ENCODE measurements around the gene TSPAN4. TPM values are rescaled to one million over a fixed set of nuclear protein-coding genes. Genes with fewer than 3 reads are reported as not detected.

Gene TSPAN4
- total RNA-seq, 2 donors from 2014 or later = 2.1 to 3.0 TPM

DNA sequence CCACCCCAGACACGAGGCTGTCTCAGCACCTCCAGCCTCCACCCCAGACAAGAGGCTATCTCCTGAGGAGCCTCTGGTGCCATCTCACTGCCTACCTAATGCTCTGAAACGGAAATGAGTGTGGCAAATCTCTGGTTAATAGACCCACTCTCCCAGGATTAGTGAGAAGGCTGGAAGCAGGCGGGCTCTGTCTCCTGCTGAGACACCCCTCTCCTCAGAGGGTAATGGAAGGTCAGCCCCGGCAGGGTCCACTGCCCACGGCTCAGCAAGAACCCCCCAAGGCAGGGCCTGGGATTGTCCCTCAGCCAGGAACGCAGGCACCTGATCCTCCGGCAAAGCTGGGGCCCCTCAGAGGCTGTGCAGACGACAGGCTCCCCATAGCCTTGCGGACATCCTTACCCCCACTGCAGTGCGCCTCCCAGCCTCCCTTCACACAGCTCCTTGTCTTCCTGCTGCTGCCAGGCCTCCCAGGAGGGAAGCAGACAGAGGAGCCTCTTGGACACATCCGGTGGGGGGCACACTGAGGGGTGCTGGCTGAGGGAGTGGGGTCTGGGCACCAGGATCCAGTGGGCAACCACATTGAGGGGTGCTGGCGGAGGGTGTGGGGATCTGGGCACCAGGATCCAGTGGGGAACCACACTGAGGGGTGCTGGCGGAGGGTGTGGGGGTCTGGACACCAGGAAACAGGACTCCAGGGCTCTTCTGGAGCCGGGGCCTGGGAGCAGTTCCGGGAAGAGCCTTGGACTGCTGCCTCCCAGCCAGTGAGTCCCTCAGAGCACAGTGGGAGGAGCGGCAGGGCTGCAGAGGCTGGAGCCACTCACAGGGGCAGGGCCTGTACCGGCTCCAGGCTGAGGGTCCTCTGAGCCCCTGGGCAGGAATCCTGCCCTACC is 54.8 kb downstream of the TSPAN4 start:
- no peak for ATAC-seq
- no peaks in the 10 kb centered on the region for H3K27me3 Mint-ChIP-seq
- no peaks in the 10 kb centered on the region for H3K9me3 ChIP-seq (ENCODE audit: control insufficient read depth, low read length, poor library complexity, severe bottlenecking)
- no peak overlapping the region for H3K4me3 Mint-ChIP-seq
- no peak for DNase-seq
- peaks cover 6% of the 10 kb centered on the region for H3K36me3 Mint-ChIP-seq (ENCODE audit: low read depth)
- H3K4me1 Mint-ChIP-seq = peaks cover 3% of the 10 kb centered on the region
- no peak overlapping the region for H3K27ac Mint-ChIP-seq

DNA sequence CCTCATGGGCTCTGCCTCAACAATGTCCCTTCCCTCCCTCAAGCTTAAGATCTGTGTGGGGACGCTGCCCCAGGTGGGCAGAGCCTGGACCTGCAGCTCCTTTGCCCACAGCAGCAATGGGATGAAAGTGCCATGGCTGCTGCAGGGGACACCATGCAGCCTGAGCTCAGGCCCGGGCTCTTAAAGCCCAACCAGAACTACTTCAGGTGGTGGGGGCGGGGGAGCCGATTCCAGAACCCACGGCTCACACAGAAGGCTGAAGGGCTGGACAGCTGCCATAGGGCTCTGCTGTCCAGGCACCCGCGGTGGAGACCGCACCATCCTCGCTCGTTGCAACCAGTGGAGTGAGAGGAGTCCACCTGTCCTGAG is 55.5 kb downstream of the TSPAN4 start:
- peaks cover 3% of the 10 kb centered on the region for H3K4me1 Mint-ChIP-seq
- ATAC-seq (no peak), DNase-seq (no peak)
- no peak overlapping the region for H3K27ac Mint-ChIP-seq
- no peak overlapping the region for H3K4me3 Mint-ChIP-seq
- no peaks in the 10 kb centered on the region for H3K27me3 Mint-ChIP-seq
- H3K9me3 ChIP-seq (ENCODE audit: control insufficient read depth, low read length, poor library complexity, severe bottlenecking) = no peaks in the 10 kb centered on the region
- peaks cover 6% of the 10 kb centered on the region for H3K36me3 Mint-ChIP-seq (ENCODE audit: low read depth)

DNA sequence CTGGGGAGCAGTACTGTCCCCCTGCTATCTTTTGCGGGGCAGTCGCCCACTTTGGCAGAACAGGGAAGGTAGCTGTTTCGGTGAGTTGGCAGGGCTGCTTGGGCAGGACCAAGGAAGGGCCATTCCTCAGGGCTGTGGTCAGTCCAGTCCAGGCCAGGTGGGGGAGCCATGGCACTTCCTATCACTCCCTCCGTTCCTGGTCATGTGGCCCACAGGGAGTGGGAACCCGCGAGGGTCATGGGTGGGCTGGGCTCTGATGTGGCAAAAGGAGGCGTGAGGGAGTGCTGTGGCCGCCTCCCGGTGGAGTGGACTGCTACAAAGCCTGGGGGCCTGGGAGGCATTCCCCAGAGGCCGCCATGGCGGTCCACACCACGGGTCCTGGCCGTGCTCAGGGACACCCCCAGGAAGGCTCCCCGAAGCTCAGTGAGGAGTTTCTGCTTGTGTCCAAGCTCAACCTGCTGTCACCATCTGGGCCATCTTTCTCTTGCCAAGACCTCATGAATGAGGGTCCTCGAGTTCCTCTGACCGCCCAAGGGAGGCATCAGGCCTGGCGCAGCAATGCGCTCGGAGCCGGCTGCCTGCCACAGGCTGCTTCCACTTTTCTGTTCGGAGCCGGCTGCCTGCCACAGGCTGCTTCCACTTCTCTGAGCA is 56.0 kb downstream of the TSPAN4 start:
- DNase-seq (no peak), ATAC-seq (no peak)
- Mint-ChIP-seq H3K4me3 (no peak overlapping the region), H3K36me3 (ENCODE audit: low read depth) (peaks cover 6% of the 10 kb centered on the region), H3K27me3 (no peaks in the 10 kb centered on the region), H3K27ac (no peak overlapping the region), H3K4me1 (peaks cover 3% of the 10 kb centered on the region)
- no peaks in the 10 kb centered on the region for H3K9me3 ChIP-seq (ENCODE audit: control insufficient read depth, low read length, poor library complexity, severe bottlenecking)

DNA sequence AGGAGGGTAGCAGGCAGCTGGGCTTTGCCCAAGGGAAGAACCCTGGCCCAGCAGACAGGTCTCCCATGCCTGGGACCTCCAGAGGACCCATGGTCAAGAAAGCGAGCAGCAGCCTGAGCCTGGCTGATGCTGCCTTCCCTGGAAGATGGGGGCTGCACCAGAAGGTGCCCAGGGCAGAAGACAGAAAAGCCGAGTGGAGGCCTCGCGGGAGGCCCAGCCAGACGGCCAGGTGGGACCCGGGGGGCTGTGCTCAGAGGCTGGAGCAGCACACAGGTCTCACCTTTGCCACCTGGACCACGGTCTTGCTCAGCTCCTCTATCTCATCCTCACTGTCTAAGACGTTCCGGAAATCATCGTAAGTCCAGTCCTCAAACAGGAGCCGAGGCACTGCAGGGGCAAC is 57.1 kb downstream of the TSPAN4 start:
- ATAC-seq (no peak), DNase-seq (no peak)
- H3K4me1 Mint-ChIP-seq = peaks cover 3% of the 10 kb centered on the region
- H3K36me3 Mint-ChIP-seq (ENCODE audit: low read depth) = peaks cover 6% of the 10 kb centered on the region
- no peaks in the 10 kb centered on the region for H3K9me3 ChIP-seq (ENCODE audit: control insufficient read depth, low read length, poor library complexity, severe bottlenecking)
- no peak overlapping the region for H3K4me3 Mint-ChIP-seq
- no peak overlapping the region for H3K27ac Mint-ChIP-seq
- H3K27me3 Mint-ChIP-seq = no peaks in the 10 kb centered on the region

DNA sequence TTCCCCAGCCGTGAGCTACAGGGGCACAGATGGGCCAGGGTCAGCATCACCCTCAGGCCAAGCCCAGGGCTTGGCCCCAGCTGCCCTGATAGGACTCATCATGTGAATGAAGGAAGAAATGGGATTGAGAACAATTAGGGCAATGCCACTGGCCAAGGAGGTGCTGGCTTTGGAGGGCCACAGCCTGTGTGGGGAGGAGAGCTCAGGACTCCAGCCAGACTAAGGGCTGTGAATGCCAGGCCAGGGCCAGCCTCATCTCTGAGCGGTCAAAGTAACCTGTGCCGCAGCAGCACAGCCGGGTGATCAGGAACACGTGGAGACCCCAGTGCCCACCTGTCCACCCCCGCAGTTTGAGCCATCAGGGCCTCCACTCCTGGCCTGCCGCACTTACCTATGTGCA is 57.9 kb downstream of the TSPAN4 start:
- Mint-ChIP-seq H3K36me3 (ENCODE audit: low read depth) (peaks cover 6% of the 10 kb centered on the region), H3K27me3 (no peaks in the 10 kb centered on the region), H3K4me1 (peaks cover 3% of the 10 kb centered on the region), H3K27ac (no peak overlapping the region), H3K4me3 (no peak overlapping the region)
- ATAC-seq = no peak
- no peak for DNase-seq
- no peaks in the 10 kb centered on the region for H3K9me3 ChIP-seq (ENCODE audit: control insufficient read depth, low read length, poor library complexity, severe bottlenecking)

DNA sequence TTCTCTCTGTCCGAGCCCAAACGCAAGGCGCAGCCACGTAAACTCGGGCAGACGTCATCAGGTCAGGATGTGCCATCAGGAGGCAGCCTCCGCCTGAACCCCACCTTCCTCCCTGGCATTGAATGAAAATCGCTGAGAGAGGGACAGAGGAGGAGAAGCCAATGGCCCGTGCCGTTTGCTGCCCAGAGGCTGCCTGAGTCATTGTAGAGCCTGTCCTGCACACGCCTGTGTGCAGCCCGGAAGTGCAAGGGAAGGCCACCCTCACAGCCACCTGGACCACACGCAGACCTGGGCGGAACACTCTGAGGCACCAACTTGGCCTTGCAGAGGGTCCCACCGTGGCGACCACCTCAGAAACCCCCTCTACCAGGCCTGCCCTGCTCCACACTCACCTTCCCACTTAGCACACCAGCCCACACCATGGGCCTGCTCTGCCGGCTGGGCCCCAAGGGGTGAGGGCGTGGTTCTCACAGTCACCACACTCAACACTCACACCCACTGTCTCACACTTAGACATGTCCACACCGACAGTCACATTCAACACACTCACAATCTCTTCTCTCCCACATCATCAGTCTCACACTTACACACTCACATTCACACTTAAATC is 58.9 kb downstream of the TSPAN4 start:
- Mint-ChIP-seq H3K4me3 (no peak overlapping the region), H3K4me1 (peaks cover 3% of the 10 kb centered on the region), H3K36me3 (ENCODE audit: low read depth) (peaks cover 6% of the 10 kb centered on the region), H3K27me3 (no peaks in the 10 kb centered on the region), H3K27ac (no peak overlapping the region)
- DNase-seq = no peak
- ATAC-seq = no peak
- H3K9me3 ChIP-seq (ENCODE audit: control insufficient read depth, low read length, poor library complexity, severe bottlenecking) = no peaks in the 10 kb centered on the region

DNA sequence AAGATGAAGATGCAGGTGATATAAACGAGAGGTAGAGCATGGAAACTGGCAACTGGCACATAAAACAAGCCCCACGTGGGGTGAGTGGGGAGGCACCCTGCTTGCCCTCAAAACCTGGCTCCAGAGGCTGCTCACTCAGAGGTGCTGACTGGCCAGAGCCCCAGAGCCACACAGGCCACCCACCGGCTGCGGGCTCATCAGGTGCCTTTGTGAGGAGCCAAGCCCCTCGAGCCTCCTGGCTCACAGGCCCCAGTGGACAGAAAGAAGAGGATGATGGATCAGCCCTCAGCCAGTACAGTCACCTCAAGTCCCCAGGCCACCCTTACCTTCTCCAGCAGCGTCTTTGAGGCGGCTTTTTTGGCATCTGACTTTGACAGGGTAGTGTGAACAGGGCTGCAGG is 61.7 kb downstream of the TSPAN4 start:
- no peaks in the 10 kb centered on the region for H3K9me3 ChIP-seq (ENCODE audit: control insufficient read depth, low read length, poor library complexity, severe bottlenecking)
- Mint-ChIP-seq H3K4me1 (peaks cover 13% of the 10 kb centered on the region), H3K36me3 (ENCODE audit: low read depth) (peaks cover 6% of the 10 kb centered on the region), H3K27me3 (no peaks in the 10 kb centered on the region), H3K27ac (no peak overlapping the region), H3K4me3 (no peak overlapping the region)
- no peak for ATAC-seq
- no peak for DNase-seq

DNA sequence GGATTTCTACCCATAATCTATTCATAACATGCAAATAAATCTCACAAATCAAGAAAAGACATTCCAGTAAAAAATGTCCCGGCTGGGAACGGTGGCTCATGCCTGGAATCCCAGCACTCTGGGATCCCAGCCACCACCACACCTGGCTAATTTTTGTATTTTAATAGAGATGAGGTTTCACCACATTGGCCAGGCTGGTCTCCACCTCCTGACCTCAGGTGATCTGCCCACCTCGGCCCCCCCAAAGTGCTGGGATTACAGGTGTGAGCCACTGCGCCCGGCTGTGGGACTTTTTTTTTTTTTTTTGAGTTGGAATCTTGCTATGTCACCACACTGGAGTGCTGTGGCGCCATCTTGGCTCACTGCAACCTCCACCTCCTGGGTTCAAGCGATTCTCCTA is 63.3 kb downstream of the TSPAN4 start:
- no peaks in the 10 kb centered on the region for H3K9me3 ChIP-seq (ENCODE audit: control insufficient read depth, low read length, poor library complexity, severe bottlenecking)
- Mint-ChIP-seq H3K36me3 (ENCODE audit: low read depth) (peaks cover 4% of the 10 kb centered on the region), H3K27ac (no peak overlapping the region), H3K4me3 (no peak overlapping the region), H3K27me3 (no peaks in the 10 kb centered on the region), H3K4me1 (peaks cover 13% of the 10 kb centered on the region)
- ATAC-seq (no peak), DNase-seq (no peak)

DNA sequence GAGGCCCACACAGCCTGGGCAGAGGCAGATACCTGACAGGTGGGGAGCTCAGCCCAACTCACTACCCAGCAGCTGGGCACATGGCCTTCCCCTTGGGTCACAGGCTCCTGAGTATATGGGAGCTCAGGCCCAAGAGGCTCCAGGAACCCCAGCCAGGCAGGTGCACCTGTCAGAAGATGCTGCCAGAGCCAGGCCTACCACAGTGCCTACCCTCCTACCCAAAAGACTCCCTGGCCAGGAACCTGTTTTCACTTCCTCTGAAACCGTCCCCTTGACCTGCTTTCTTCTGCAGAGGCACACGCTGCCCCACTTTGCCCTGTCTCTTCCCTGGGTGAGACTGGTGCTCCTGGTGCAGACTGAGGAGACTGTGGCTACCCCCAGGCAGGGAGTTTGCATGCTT is 65.0 kb downstream of the TSPAN4 start:
- no peaks in the 10 kb centered on the region for H3K9me3 ChIP-seq (ENCODE audit: control insufficient read depth, low read length, poor library complexity, severe bottlenecking)
- DNase-seq (no peak), ATAC-seq (no peak)
- Mint-ChIP-seq H3K36me3 (ENCODE audit: low read depth) (peaks cover 2% of the 10 kb centered on the region), H3K4me3 (no peak overlapping the region), H3K27me3 (no peaks in the 10 kb centered on the region), H3K27ac (no peak overlapping the region), H3K4me1 (peaks cover 15% of the 10 kb centered on the region)

DNA sequence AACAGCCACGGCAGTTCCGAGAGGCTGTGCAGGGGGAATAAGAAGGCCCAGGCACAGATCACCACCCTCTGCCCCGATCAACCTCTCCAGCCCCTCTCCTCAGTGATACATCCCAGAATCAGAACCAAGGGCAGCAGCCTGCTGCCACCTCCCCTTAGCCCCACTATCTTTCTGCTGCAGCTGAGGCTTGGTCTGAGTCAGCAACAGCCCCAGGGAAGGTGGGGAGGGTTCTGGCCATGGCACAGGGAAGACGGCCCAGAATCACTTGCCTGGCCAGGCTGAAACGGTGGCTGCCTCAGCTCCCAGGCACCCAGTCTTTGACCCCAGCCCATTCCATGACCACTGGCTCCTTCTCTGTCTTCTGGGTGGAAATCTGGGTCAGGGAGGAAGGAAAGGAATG is 65.6 kb downstream of the TSPAN4 start:
- Mint-ChIP-seq H3K36me3 (ENCODE audit: low read depth) (peaks cover 2% of the 10 kb centered on the region), H3K4me3 (no peak overlapping the region), H3K4me1 (peaks cover 15% of the 10 kb centered on the region), H3K27me3 (no peaks in the 10 kb centered on the region), H3K27ac (no peak overlapping the region)
- DNase-seq (no peak), ATAC-seq (no peak)
- no peaks in the 10 kb centered on the region for H3K9me3 ChIP-seq (ENCODE audit: control insufficient read depth, low read length, poor library complexity, severe bottlenecking)

DNA sequence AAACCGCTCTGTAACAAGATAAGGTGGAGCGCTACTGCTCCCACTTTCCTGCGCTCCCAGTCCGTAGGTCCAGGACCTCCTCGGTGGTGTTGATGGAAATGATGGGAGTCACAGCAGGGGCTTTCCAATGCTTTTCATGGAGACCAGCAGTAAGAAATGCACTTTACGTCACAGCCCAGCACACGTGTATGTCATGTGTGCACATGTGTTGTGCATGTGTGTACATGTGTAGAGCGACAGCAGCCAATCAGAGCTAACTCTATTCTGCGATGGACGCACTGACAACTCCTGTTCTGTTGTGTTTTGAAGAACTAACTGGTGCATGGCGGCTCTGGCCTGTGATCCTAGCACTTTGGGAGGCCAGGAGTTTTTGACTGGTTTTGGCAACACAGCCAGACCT is 66.8 kb downstream of the TSPAN4 start:
- DNase-seq (no peak), ATAC-seq (no peak)
- Mint-ChIP-seq H3K36me3 (ENCODE audit: low read depth) (peaks cover 2% of the 10 kb centered on the region), H3K4me1 (peaks cover 15% of the 10 kb centered on the region), H3K27ac (no peak overlapping the region), H3K4me3 (peak overlapping the region; percentile 94), H3K27me3 (no peaks in the 10 kb centered on the region)
- no peaks in the 10 kb centered on the region for H3K9me3 ChIP-seq (ENCODE audit: control insufficient read depth, low read length, poor library complexity, severe bottlenecking)

DNA sequence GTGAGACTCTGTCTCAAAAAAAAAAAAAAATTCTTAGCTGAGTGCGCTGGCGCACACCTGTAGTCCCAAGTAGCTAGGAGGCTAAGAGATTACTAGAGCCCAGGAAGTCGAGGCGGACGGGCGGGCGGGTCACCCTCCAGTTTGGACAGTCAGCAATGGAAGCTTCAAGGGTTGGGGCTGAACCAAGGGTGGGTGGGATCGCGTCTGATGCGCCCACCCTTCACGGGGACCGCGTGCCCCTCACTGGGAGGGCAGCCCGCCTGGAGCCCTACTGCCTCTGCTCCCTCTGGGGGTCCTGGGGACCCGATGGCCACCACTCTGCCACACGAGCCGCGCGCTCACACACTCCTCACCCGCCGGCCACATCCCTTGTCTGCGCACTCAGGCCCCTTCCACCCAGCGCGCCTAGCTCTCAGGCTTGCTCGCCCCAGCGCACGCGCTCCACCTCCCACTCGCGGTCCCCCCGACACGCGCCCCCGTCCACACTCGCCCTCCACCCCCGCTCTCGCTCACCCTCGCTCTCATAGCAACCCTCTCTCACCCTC is 67.5 kb downstream of the TSPAN4 start:
- no peaks in the 10 kb centered on the region for H3K27me3 Mint-ChIP-seq
- peaks cover 15% of the 10 kb centered on the region for H3K4me1 Mint-ChIP-seq
- peak overlapping the region; percentile 94 for H3K4me3 Mint-ChIP-seq
- H3K9me3 ChIP-seq (ENCODE audit: control insufficient read depth, low read length, poor library complexity, severe bottlenecking) = no peaks in the 10 kb centered on the region
- H3K27ac Mint-ChIP-seq = no peak overlapping the region
- DNase-seq = peak in 1 of 3 donors; percentile 14
- H3K36me3 Mint-ChIP-seq (ENCODE audit: low read depth) = peaks cover 2% of the 10 kb centered on the region
- no peak for ATAC-seq

DNA sequence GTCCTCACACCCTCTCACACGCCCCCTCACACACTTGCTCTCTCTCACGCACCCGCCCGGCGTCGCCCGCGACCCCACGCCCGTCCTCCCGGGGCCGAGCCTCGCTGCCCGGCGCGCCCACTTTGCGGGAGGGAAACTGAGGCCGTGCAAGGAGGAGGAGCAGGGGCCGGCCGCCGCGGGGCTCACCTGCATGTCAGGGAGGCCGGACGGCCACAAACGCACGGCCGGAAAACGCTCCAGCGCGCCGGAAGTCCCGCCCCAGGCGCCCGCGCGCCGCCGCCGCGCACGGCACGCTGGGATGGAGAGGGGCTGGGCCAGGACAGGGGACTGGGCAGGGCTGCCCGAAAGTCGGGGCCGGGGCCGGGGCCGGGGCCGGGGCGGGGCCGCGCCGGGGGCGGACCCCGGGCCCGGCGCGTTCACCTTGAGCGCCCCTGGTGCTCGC is 68.0 kb downstream of the TSPAN4 start, which contains the start of gene CHID1:
CHID1 (minus strand) TSS at position 222 of the 442 bp plus-strand sequence. CDS start 5,994 bp downstream, outside the sequence.
- Mint-ChIP-seq H3K4me1 (peaks cover 15% of the 10 kb centered on the region), H3K4me3 (peak within 1 kb of the TSS; percentile 95), H3K27me3 (no peaks in the 10 kb centered on the region), H3K36me3 (ENCODE audit: low read depth) (peaks cover 2% of the 10 kb centered on the region), H3K27ac (peak within 1 kb of the TSS; percentile 79)
- DNase-seq (peak; percentile 74 to 78 (median 77)), ATAC-seq (peak; percentile 98)
- H3K9me3 ChIP-seq (ENCODE audit: control insufficient read depth, low read length, poor library complexity, severe bottlenecking) = no peaks in the 10 kb centered on the region

Data from T-helper 17 cell (primary cell).